HG03460 (cell line): ENCODE results near the gene IL7R.
"Not testable (repeated sequence)": the region's sequence is repeated elsewhere in the genome, so short reads cannot be mapped to it uniquely, and the experiment has no call there.

Experiments
- ATAC-seq: cut with Tn5 transposase; IDR thresholded peaks from one replicate; pipeline ENCODE4 v1.9.1; 2021; ENCODE audit not compliant: unreplicated experiment

Gene IL7R

DNA sequence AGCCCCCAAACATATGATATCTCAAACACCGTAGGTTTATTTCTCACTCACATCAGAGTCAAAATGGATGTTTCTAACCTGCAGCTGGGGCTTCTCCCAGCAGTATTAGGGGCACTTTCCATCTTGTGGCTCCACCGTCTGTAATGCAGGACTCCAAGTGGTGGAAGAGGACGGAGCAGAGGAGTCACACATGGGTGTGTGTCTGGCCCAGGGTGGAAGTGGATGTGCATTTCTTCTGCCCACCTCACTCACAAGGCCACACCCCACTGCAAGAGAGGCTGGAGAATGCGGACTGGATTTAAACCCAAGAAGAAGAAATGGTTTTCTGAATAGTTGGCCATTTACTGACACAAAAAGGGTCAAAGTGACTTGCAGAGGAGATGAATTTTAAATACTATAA is 13.9 kb downstream of the IL7R start:
- ATAC-seq: no peak

DNA sequence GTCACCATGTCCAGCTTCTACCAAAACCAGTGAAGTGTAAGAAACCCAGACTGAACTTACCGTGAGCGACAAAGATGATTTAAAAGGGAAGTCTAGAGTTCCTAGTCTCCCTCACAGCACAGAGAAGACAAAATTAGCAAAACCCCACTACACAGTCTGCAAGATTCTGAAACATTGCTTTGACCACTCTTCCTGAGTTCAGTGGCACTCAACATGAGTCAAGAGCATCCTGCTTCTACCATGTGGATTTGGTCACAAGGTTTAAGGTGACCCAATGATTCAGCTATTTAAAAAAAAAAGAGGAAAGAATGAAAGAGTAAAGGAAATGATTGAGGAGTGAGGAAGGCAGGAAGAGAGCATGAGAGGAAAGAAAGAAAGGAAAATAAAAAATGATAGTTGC is 19.8 kb downstream of the IL7R start:
- no peak for ATAC-seq

DNA sequence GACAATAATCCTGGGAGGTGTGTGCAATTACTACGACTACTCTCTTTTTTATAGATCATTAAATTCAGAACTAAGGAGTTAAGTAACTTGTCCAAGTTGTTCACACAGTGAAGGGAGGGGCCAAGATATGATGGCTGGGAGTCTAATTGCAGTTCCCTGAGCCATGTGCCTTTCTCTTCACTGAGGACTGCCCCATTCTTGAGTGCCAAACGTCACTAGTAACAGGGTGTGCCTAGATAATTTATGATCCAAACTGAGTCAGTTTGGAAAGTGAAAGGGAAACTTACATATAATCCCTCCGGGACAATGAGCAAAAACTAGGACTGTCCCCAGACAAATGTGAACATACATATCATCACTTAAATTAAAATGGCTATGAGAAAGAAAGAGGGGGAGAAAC is 20.2 kb downstream of the IL7R start:
- no peak for ATAC-seq

DNA sequence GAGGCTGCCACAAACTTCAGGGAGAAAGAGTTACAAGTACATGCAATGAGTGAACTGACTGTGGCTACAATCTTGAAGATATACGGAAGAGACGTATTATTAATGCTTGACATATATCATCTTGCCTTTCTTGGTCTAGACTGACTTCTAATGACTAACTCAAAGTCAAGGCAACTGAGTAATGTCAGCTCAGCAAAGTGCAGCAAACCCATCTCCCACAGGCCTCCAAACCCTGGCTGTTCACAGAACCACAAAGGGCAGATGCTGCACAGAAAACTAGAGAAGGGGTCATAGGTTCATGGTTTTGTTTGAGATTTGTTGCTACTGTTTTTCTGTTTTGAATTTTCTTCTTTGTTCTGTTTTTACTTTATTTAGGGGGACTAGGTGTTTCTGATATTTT is 21.0 kb downstream of the IL7R start:
- ATAC-seq: no peak

DNA sequence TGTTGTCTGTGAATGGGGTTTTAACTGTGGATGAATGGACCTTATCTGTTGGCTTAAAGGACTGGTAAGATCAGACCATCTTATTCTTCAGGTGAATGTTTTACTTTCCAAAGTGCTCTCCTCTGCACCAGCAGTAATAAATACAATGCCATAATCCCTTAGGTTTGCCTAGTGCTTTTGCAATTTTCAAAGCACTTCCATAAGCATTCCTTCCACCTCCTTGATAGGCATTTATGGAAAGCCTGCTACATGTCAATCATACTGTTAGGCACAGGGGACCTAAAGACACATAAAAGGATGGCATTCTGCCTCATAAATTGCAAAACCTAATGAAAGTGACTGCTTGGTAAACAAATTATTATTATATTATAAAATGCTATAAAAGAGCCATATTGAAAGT is 21.4 kb downstream of the IL7R start:
- ATAC-seq: no peak

DNA sequence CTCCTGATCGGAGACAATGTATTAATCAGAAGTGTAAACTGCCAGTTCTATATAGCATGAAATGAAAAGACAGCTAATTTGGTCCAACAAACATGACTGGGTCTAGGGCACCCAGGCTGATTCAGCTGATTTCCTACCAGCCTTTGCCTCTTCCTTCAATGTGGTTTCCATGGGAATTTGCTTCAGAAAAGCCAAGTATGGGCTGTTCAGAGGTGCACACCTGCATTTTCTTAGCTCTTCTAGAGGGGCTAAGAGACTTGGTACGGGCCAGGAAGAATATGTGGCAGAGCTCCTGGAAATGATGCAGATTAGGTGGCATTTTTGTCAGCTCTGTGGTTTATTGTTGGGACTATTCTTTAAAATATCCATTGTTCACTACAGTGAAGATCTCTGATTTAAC is 22.4 kb downstream of the IL7R start:
- no peak for ATAC-seq

DNA sequence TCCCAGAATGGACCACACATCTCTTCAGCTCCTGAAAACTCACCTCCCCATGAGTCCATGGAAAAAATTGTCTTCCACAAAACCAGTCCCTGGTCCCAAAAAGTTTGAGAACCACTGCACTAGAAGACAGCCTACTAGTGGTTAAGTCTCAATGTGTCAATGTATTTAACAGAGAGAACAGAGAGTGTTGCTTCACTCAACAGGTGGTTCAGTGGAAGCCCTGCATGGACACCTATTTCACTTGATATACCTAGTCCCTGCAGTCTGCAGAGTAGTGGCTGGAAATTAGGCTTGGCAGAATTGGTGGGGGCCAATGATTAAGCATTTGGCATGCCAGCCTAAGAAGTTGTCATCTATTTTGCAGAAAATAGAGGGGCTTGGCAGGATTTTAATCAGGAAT is 23.0 kb downstream of the IL7R start:
- ATAC-seq: no peak

DNA sequence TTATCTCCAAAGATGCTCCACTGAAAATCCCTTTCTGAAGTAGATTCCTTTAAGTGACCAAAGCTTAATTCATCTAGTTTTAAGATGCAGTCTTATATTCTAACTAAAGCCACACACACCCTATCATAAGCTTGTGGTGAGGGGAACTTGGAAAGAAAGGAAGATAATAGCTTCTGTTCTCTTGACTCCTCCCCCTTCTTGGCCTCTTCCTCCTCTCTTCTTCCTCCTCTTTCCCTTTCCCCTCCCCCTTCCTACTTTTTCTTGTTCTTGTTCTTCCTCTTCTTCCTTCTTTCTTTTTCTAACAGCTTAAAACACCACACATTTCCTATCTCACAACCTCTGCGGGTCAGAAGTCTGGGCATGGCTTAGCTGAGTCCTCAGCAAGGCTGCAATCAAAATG is 23.5 kb downstream of the IL7R start:
- no peak for ATAC-seq

DNA sequence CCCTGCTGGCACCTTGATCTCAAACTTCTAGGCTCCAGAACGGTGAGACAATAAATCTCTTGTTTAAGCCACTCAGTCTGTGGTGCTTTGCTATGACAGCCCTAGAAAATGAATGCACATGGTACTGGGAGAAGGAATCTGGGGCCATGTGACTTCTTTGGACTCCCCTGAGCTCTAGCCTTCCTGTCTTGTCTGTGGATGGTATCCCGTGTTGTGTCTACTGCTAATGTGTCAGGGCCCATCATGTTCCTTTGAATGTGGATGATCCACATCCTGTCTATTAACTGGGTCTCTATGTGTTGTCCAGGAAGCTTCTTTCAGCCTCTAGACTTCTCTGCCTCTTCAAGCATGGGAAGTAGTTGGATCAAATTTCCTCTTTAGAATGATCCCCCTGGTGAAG is 25.1 kb downstream of the IL7R start:
- ATAC-seq: no peak

DNA sequence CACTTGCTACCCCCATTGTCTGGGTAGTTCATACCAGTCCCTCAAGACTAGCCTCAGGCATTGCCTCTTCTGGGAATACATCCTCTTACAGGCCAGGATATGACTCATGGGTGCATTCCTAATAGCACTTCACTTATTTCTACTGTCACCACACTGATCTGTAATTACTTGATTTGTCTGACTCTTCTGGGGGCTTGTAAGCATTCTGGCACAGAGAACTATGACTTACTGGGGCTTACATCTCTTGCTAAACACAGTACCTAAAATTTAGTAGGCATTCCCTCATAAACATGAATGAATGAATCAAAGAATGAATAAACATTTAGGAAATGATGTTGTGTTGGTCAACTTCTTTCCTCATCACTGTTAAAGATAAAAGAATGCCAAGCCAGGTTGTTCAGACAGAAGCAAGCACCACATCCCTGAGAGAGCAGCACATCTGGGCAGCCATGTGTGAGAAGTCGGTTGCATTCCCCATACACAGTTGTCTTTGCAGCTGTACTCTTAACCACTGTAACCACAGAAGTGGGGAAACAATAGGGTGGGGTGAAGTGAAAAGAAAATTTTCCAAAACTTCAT is 27.6 kb downstream of the IL7R start:
- peak; percentile 82 for ATAC-seq

DNA sequence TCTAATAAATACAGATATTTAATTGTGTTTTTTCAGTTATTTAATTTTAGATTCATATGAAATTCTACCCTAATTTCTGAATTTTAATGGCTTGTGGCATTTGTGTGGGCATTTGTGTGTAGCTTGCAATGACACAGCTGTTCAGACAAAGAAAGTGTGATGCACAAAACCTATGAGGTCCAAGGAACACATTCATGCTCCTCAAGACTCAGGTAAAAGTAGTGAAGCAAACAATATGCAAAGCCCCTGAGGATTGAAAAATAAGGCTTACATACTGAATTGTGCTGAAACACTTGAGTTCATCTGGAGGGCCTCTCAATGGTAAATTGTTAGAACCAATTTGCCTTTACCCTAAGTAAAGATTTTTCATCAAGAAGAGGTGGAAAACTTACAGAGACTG is 28.1 kb downstream of the IL7R start:
- no peak for ATAC-seq

DNA sequence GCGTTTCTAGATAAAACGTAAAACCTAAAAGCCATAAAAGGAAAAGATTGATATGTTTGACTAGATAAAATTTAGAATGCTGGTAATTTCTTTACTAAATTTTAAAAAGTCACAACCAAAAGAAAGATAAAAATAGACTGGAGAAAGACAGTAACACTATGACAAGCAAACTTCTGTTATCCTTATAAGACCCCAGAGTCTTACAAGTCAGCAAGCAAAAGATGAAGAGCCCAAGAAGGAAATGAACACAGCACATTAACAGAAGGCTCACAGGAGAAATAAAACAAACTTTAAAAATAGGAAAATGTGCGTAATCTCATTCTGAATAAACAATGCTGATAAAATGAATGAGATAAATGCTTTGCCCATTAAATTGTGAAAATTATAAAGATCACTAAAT is 29.7 kb downstream of the IL7R start:
- no peak for ATAC-seq

DNA sequence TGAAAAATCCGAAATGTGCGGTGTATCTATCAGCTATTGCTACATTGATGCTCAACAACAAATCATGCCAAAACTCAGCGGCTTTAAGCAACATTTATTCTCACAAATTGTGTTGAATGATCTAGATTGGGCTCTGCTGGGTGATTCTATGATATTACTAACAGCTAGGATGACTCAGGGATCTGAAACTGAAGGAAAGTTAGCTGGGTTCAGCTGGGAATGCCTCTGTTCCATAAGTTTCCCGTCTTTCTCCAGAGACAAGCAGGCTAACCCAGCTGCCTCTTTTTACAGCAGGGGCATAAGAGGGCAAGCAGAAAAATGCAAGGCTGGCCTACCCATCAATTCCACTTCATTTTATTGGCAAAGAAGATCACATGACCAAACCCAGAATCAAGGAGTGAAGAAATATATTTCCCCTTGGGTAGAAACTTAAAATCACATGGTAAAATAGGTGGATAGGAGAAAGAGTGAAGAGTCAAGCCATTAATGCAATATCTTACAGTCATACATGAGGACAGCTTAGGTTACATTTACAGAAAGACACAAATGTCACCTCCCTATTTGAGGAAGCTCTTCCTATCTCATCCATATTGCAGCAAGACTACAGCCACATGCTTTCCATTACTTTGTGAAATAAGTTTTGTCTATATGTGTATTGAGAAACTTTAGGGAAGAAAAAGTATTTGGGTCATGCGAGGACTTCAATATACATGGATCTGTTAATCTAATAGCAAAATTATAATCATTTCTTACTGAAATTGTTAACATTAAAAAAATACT is 30.8 kb downstream of the IL7R start:
- ATAC-seq: no peak

DNA sequence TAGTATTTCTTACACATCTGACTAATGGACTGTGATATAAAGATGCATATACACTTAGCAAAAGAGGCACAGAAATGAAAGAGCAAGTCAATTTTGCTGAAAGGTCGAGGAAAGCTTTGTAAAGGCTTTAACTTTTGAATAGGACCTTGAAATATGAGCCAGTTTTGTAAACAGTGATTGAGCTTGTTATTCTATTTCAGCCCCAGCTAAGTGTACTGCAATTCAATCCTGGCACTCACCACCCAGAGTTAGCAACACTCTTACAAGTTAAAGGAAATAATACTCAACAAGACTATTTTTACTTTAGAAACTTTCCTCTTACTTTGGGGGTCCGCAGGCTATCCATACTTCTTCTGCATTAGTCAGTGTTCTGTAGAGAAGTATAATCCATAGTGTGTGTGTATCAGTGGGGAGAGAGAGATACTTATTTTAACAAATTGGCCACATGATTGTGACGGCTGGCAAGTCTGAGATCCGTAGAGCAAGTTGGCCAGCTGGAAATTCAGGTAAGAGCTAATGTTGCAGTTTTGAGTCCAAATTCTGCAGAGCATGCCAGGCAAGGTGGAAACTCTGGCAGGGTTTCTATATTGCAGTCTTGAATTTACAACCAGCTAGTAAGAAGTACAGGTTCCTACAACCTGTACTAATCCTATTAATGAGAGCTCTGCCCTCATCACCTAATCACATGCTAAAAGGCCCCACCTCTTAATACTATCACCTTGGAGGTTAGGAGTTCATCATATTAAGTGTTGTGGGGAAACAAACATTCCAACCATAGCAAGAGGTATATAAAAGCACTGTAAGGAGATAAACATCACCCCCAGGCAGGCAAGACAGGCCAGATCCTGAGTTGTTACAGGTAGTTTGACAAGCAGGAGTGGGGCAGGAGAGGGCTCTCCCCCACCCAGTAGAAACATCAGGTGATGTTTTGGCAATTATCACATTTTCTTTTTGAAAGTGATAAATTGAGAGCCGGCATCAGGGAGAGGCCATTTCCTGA is 33.6 kb downstream of the IL7R start:
- ATAC-seq: no peak

DNA sequence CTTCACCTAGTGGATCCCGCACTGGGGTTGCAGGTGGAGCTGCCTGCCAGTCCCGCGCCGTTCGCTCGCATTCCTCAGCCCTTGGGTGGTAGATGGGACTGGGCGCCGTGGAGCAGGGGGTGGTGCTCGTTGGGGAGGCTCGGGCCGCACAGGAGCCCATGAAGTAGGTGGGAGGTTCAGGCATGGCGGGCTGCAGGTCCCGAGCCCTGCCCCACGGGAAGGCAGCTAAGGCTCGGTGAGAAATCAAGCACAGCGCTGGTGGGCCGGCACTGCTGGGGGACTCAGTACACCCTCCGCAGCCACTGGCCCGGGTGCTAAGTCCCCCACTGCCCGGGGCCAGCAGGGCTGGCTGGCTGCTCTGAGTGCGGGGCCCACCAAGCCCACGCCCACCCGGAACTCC is 36.1 kb downstream of the IL7R start:
- ATAC-seq: not testable (repeated sequence)

DNA sequence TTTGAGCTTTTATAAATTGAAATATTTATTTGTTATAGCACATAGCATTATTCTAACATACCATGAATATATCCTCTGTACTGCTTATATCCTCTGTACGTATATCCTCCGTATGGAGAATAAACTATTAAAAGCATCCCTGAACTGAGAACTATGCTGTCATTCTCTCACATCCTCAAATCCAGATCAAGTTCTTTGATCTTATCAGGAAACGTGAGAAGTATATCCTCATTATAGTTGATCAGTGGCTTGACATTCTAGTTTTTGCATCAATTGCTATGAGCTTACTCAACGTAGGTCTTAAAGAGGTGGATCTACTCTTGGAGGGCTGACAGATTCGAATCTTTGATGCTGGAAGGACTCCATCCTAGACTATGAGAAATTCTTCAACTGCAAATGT is 37.4 kb downstream of the IL7R start:
- no peak for ATAC-seq

DNA sequence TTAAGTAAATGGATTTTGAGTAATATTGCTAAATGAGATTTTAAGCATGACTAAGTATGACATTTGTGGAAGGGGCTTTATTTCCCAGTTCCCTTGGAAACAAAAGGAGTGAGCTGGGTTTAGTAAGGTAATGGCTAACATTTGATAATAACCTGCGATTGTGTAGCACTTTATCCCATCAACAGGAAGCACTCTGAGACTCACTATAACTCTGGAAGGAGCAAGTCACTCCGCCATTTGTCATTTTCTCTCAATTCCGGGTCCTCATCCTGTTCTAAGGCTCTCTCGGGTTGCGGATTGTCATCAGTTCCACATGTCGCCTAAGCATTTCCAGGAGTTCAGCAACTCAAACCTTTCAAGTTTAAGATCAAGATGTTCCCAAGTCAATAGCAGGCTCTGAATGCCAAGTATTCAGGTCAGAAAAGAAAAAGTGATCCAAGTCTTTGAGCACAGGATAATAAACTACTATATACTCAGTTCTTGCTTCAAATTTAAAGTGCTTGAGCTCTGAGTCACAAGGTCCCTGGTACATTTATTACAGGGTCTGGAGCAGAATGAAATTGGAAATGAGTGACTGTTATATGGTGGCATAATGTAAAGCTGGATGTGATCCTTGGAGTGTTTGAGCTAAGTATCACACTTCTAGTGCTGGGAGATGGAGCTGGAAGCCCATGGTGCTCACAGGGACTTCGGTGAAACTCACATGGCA is 42.4 kb downstream of the IL7R start:
- ATAC-seq: no peak

DNA sequence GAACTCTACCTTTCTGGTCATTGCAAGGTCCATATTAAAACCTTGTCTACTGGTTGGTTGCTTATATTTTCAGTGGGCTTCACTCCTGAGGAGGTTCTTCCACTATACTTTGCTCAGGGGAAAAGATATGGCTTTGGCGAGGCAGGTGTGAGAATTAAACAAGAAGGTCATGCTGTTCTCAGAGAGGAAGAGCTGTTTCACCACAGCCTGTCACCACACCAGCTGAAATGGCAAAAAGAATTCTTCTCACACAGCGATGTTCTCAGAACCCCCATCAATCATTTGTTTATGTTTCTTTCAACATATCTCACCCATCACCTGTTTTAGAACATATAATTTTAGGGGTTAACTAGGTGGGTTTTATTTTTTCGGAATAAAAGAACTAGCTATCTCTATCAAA is 43.1 kb downstream of the IL7R start:
- no peak for ATAC-seq

DNA sequence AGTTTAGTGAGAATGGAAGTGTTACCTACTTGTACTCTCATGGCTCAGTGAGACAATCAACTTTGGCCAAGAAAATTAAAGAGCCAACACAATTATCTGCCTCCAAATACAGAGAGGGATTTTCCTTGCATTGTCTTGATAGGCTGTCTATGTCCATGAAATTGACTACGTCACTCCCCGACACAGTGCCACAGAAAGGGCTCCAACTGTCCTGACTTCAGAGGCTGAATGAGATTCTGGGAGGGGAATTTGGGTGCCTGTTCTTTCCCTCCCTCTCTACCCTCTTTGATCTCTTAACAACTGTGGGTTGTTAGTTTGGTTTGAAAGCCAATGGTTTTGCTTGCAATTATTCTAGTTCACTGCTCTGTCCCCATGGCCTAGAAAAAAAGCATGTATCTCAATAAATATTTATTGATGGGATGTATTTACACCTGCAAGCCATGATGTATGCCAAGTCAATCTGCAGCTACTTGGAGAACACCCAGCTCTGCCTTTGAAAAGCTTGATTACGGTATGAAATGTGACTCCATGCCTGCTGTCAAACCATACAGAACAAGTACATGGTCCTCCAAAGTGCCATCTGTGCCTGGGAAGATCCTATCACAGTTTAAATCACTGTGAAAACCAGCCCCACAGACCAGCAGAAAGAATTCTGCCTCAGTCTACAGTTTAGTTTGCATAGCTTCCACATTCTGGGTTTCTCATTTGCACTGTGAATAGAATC is 44.4 kb downstream of the IL7R start:
- no peak for ATAC-seq

DNA sequence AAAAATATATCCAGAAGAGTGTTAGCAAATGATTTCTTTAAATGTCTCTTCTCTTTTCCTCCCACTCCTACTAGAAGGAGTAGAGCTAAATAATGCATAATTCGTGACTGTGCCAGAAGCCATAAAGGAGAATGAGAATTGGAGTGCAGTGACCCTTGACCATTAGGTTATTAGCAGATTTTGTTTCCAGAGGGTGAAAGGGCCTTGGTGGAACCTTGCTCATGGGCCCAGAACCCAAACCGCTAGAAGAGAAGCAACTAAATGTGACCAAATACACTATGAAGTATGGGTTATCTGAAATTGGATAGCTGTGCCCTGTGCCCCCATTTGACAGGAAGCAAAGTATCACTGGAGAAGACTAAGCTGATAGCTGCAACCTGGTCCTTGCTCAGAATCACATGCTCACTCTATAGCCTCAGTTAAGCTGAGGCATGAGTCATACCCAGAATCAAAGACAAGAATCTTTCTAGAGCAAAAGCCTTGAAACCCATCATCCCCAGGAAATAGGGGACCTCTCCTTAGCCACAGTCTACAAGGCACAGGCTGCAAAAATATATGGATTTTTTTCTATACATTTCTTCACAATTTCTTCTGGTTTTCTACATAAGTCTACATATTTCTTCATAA is 45.5 kb downstream of the IL7R start:
- ATAC-seq: no peak
